ENCODE results near the gene ACSL1. TPM values are rescaled to one million over a fixed set of nuclear protein-coding genes. Genes with fewer than 3 reads are reported as not detected.

The ACSL1 gene
- polyA plus RNA-seq, 2 of the 4 experiments (the other 2 are of a cell fraction): 10.0 to 12.4 TPM

DNA sequence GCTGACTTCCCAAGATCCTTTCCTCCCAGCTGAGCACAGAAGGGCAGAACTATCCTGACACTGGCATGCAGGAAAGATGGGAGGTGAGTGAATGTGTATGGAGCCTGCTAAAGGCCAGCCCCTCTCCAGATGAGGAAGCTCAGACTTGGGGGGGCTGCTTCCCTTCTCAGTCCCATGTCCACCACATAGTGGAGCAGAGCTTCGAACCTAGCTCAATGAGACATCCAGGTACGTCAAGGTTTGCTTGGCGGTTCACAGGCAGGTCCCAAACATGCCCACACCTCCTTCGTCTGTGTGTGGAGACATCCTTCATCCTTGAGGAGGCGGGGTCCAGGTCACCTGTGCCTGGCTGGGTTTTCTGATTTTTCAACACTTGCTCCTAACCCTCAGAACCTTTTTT, 31.3 kb downstream of the ACSL1 start (continued):
- TF ChIP-seq, protein P1, sequence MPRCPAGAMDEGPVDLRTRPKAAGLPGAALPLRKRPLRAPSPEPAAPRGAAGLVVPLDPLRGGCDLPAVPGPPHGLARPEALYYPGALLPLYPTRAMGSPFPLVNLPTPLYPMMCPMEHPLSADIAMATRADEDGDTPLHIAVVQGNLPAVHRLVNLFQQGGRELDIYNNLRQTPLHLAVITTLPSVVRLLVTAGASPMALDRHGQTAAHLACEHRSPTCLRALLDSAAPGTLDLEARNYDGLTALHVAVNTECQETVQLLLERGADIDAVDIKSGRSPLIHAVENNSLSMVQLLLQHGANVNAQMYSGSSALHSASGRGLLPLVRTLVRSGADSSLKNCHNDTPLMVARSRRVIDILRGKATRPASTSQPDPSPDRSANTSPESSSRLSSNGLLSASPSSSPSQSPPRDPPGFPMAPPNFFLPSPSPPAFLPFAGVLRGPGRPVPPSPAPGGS (IDR thresholded peaks at IDR 0.05): no peak
- TF ChIP-seq MAZ (IDR thresholded peaks at IDR 0.05; ENCODE audit: borderline replicate concordance, low read depth, low read length): no peak
- no peak for TF ChIP-seq JUN (IDR thresholded peaks at IDR 0.05)
- no peak for TF ChIP-seq BHLHE40 (IDR thresholded peaks at IDR 0.05; ENCODE audit: low read depth, low read length)

DNA sequence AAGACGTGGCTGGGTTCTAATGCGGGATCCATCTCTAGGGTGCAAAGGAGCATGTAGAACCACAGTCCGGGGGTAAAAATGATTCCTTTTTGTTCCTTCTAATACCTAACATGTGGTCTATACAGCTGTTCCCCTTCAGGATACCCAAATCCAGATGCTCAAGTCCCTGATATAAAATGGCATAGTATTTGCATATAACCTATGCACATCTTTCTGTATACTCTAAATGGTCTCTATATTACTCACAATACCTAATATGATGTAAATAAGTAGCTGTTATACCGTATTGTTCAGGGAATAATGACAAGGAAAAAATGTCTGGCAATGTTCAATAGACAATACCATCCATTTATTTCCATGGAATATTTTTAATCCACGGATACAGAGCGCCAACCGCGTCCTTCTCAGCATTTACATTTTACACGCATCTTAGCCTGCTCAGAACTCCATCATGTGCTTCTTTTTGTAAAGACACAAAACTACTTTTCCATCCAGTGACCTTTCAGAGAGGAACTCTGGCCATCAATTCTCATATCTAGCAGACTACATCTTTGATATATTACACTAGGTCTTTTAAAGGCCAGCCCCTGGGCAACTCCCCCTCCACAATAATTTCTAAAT, 31.9 kb downstream of the ACSL1 start:
- Histone ChIP-seq H3K9me3 (no peaks in the 10 kb centered on the region), H3K27ac (peak overlapping the region; percentile 57 to 69; a peak in 4 of 6 replicates), H3K4me2 (no peak overlapping the region; the same call in 2 of the 3 replicates), H3K4me3 (no peak overlapping the region), H3K4me1 (peaks cover 10% of the 10 kb centered on the region)
- 84% methylated on average over 9 of the region's 9 CpGs for WGBS (ENCODE audit: missing lambda C conversion rate)
- FAIRE-seq (no peak), DNase-seq (ENCODE audit: low read depth in 1 of 2, low spot score in 1 of 2) (no peak), ATAC-seq (no peak)
- TF ChIP-seq NR3C1 (IDR thresholded peaks at IDR 0.05) (no peak), HOXB5 (CRISPR knock-in tag; IDR thresholded peaks at IDR 0.05) (no peak), RCOR1 (IDR thresholded peaks at IDR 0.05; ENCODE audit: low read depth, low read length) (no peak), RFX5 (IDR thresholded peaks at IDR 0.05) (no peak), POLR2AphosphoS2 (conservative IDR thresholded peaks at IDR 0.05; ENCODE audit: low read length) (no peak), SMC3 (IDR thresholded peaks at IDR 0.05) (no peak), FOSB (CRISPR knock-in tag; IDR thresholded peaks at IDR 0.05) (no peak), BHLHE40 (IDR thresholded peaks at IDR 0.05; ENCODE audit: low read depth, low read length) (no peak), RAD21 (conservative IDR thresholded peaks at IDR 0.05 in 1 of 2, IDR thresholded peaks at IDR 0.05 in 1 of 2) (no peak), TP53 (CRISPR knock-in tag; IDR thresholded peaks at IDR 0.05) (no peak), EP300 (IDR thresholded peaks at IDR 0.05) (no peak)
- TF ChIP-seq, protein P2, sequence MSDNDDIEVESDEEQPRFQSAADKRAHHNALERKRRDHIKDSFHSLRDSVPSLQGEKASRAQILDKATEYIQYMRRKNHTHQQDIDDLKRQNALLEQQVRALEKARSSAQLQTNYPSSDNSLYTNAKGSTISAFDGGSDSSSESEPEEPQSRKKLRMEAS (IDR thresholded peaks at IDR 0.05): no peak
- TF ChIP-seq, protein P3, sequence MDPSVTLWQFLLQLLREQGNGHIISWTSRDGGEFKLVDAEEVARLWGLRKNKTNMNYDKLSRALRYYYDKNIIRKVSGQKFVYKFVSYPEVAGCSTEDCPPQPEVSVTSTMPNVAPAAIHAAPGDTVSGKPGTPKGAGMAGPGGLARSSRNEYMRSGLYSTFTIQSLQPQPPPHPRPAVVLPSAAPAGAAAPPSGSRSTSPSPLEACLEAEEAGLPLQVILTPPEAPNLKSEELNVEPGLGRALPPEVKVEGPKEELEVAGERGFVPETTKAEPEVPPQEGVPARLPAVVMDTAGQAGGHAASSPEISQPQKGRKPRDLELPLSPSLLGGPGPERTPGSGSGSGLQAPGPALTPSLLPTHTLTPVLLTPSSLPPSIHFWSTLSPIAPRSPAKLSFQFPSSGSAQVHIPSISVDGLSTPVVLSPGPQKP (IDR thresholded peaks at IDR 0.05; ENCODE audit: low read depth, low read length): no peak
- CTCF ChIA-PET: interaction anchor here (1.0 to 1.2 kb wide), 2 partner anchors 8 to 29 kb away, joined by 3 to 6 read pairs; no protein-coding TSS in a partner anchor
- POLR2A ChIA-PET: interaction anchor here (0.6 kb wide), 1 partner anchor 42 kb away, joined by 4 read pairs; no protein-coding TSS in a partner anchor

DNA sequence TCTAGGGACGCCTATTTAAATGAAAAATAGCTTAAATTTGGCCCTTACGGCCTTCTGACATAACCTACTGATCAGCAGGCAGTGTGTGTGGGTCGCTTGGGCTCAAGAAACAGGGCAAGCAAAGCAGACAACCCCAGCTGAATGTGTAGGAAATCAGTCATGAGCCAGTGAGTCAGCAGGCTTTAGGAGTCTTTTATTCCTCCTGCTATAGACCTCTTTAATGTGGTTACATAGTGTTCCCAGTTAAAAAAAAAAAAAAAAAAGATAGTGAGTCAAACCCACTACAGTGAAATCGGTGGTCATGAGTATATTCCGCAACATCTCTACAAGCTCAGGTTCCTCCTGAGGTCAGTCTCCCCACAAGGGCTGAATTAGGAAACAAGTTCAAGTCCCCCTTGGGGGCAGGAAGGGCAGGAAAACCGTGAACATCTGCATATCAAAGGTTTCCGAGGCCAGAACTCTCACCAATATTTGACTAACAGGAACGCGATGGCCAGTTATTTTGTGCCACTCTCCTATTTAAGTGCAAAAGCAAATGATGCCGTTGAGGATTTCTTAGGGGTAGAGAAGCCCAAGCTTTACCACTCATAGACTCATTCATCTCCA, 32.7 kb downstream of the ACSL1 start:
- Histone ChIP-seq H3K4me1 (peaks cover 10% of the 10 kb centered on the region), H3K4me2 (peak overlapping the region; percentile 58), H3K9me3 (no peaks in the 10 kb centered on the region), H3K4me3 (no peak overlapping the region), H3K27ac (peak overlapping the region; percentile 73 to 75)
- ChIA-PET CTCF (interaction anchor here (1.0 to 1.2 kb wide), 5 partner anchors 9 to 218 kb away, joined by 3 to 6 read pairs (median 3); no protein-coding TSS in a partner anchor), POLR2A (interaction anchor here (0.6 kb wide), 1 partner anchor 43 kb away, joined by 4 read pairs; no protein-coding TSS in a partner anchor)
- TF ChIP-seq JUNB (IDR thresholded peaks at IDR 0.05): peak; percentile 33; the same call in 1 of the 2 replicates
- TF ChIP-seq, protein P4, sequence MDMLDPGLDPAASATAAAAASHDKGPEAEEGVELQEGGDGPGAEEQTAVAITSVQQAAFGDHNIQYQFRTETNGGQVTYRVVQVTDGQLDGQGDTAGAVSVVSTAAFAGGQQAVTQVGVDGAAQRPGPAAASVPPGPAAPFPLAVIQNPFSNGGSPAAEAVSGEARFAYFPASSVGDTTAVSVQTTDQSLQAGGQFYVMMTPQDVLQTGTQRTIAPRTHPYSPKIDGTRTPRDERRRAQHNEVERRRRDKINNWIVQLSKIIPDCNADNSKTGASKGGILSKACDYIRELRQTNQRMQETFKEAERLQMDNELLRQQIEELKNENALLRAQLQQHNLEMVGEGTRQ (IDR thresholded peaks at IDR 0.05): no peak
- ATAC-seq (peak; percentile 80 to 90), FAIRE-seq (no peak), DNase-seq (ENCODE audit: low read depth in 1 of 2, low spot score in 1 of 2) (peak in 1 of 2 experiments; percentile 20)
- 59% methylated on average over 10 of the region's 10 CpGs for WGBS (ENCODE audit: missing lambda C conversion rate)

Data from A549 (cell line).